HTR-8/SVneo (cell line): ENCODE data around the gene EMC9.
A peak's percentile ranks its signal among the peaks of the same experiment; 100 is the strongest.

Experiments
- DNase-seq: peaks from one replicate; pipeline ENCODE4 v3.0.0; 2011; ENCODE audit warnings: low spot score, mixed read lengths; ENCODE audit not compliant: insufficient read length
- FAIRE-seq: peaks from 2 replicates; lab custom pipeline; 2011; peaks lifted over from hg19 to GRCh38; lab: Jason Lieb, UNC

EMC9 gene

DNA sequence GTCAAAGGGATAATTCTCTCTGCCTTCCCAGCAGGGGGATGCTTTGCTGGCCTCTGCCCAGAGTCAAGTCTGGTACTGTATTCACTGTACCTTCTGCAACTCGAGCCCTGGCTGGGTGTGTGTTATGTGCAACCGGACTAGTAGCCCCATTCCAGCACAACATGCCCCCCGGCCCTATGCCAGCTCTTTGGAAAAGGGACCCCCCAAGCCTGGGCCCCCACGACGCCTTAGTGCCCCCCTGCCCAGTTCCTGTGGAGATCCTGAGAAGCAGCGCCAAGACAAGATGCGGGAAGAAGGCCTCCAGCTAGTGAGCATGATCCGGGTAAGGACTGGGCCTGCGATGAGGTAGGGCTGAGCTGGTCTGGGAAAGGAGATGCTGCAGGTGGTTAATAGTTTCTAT is 9.2 kb upstream of the EMC9 start:
- FAIRE-seq = no peak

DNA sequence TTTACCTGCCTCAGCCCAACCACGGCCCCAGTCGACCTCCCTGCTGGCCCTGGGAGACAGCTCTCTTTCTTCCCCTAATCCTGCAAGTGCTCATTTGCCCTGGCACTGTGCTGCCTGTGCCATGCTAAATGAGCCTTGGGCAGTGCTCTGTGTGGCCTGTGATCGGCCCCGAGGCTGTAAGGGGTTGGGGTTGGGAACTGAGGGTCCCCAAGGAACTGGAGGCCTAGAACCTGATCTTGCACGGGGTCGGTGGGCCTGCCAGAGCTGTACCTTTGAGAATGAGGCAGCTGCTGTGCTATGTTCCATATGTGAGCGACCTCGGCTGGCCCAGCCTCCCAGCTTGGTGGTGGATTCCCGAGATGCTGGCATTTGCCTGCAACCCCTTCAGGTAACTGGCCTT is 8.7 kb upstream of the EMC9 start:
- FAIRE-seq (no peak), DNase-seq (no peak)

More for the DNA sequence above, 9.2 kb upstream of the EMC9 start:
- no peak for DNase-seq

DNA sequence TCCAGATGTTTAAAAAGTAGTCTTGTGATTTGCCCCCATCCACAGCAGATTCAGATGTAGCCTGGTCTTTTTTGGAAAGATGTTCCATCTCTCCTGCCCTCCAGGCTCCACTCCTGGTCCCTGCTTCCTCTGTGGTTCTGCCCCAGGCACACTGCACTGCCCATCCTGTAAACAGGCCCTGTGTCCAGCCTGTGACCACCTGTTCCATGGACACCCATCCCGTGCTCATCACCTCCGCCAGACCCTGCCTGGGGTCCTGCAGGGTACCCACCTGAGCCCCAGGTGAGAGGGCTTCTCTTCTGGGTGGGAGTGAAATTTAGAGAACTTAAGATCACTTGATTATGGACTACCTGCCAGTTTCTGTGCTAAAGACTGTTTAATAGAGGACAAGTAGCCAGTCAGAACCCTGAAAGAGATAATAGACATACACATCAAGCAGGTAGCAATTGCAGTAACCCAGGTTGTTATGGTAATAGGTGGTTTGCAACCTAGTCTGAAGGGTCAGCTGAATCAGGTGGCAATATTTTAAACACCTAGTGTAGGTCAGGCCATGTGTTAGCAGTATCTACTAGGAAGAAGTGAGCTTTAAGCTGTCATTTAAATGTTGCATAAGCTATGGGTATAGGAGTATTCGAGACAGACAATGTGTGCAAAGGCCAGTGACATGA is 8.0 kb upstream of the EMC9 start:
- no peak for FAIRE-seq
- no peak for DNase-seq

DNA sequence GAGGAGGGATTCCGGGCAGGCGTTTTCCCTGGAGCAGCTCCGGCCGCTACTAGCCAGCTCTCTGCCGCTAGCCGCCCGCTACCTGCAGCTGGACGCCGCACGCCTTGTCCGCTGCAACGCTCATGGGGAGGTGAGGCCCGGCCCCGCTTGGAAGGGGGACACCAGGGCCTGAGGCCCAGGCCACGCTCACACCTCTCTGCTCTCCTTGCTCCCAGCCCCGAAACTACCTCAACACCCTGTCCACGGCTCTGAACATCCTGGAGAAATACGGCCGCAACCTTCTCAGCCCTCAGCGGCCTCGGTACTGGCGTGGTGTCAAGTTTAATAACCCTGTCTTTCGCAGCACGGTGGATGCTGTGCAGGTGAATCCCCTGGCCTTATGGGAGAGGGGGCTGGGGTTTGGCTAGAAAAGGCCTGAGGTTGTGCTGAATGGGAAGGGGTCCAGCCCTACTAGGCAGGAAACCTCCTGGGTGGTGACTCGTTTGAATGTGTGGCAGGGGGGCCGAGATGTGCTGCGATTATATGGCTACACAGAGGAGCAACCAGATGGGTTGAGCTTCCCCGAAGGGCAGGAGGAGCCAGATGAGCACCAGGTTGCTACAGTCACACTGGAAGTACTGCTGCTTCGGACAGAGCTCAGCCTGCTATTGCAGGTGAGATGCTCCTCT is 6.5 kb upstream of the EMC9 start:
- FAIRE-seq (no peak), DNase-seq (no peak)

DNA sequence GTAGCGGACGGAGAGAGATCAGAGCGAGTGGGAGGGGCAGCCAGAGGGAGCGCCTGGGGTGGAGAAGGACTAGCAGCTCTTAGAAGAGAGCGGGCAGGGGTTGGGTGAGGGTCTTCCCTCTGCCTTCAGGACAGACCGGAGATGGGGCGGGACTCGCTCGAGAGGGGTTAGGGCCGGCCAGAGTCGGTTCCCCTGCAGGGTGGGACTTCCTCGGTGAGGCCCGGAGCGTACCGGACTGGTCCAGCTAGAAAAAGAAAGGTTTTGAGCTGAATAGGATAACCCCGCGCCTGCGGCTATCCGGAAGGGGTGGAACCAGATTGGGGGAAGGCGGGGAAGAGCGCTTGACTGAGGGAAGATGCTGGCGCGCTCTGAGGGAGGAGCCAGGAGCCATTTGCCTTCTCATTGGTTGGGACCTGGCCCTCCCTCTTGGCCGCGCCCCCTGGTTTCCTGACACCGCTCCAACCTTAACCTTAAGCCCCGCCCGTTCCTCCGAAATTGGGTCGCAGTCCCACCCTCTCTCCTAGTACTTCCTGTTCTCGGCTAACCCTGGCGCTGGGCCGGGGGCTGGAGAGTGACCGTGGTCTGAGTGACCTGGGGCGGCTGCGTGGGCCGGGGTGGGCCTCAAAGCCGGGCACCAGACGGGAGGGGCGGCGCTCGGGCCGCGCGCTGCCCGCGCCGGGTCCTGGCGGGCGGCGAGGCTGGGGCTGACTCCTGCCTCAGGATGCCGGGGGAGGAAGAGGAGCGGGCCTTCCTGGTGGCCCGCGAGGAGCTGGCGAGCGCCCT is 5.8 kb upstream of the EMC9 start, which contains the start of gene RNF31:
Gene RNF31, plus strand, starts transcription at position 521 of the 783 bp plus-strand sequence. Its CDS starts 201 bp downstream, at position 722.
- peak; percentile 26 for FAIRE-seq

DNA sequence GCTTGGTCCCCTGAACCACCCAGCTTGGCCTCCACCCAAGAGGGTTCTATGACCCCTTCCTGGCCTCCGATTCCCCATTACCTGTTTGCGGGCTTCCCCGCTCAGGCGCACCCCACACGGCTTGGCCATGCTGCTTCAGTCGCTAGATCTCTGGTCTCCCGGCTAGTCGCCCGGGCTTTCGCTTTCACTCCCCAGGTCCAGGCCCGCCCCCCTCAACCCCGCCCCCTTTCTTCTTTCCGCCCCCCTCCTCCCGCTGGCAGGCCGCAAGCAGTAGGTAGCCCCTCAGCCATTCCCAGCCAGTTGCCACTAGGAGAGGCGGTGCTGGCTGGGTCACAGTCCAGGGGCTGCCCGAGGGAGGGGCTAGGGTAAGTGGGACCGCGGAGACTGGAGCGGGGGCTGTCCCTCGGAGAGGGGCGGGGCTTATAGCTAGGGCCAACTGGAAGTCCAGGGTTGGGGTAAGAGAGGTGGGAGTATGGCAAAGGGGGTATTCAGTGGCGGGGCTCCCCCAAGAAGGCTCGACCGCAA is 5.1 kb upstream of the EMC9 start, which contains the start of gene PSME2:
Gene PSME2, minus strand, starts transcription at position 158 of the 525 bp plus-strand sequence. Its CDS starts 29 bp downstream, at position 129.
- FAIRE-seq (no peak), DNase-seq (peak; percentile 93)

More for the DNA sequence above, 5.8 kb upstream of the EMC9 start, which contains the start of gene RNF31:
- DNase-seq = peak; percentile 82

DNA sequence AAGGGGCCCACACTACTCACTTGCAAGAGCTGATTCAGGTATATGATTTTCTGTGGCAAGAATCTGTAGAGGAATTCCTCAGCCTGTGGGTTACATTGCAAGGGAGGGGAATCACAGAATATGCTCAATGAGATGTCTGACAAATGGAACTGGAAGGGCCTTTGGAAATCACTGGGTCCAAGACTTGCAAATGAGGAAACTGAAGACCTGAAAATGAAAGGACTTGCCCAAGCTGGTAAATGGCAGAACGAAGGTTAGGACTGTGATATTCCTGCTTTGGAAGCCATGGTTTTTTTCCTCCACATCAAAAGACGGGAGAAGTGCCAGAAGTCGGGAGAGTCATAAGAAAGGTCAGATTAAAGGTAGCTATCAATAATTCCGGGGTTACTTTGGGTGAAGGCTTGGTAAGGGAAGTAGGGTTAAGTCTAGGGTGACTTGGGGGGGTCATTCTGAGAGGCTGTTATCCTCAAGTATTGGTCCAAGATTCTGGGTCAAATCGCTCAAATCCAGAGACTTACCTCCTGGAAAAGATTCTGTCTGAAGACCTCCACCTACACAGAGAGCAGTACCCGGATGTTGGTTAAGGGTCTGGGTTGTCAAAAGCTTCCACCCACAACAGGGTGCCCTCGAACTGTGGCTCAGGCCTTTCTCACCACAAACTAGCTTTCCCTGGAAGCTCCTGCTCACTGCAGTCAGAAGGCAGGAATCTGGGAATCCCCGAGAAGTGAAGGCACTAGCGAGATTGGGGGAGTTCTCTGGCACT is 4.5 kb upstream of the EMC9 start:
- DNase-seq (no peak), FAIRE-seq (no peak)

DNA sequence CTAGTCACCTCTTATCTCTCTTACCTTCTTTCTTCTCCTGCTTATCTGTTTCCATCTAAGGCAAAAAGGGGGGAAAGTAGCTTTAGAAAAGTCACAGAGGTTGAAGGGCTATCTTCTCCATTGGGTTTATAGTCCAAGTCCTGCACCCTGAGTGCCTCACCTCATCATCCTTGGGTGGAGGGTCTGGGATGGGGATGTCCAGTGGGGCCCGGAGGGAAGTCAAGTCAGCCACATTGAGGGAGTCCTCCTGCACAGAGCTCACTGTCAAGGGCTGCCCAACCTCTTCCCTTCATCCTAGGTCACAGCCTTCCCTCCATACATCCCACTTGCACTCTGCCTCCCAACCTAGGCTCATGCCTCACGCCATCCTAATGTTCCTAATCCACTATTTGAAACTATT is 3.8 kb upstream of the EMC9 start:
- no peak for FAIRE-seq
- DNase-seq = no peak

DNA sequence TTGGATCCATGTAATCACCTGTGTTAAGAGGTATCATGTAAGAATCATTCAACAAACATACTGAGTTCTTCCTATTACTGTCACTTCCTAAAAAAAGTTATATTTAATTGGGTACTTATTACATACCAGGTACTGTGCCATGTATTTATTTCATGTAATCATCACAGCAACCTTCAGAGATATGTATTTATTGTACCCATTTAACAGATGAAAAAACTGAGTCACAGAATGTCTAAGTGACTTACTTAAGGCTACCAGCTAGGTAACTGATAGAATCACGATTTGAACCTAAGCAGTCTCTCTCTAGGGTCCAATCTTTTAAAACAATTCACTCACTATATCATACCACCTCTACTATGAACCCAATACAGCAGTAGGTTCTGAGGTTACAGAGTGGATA is 3.1 kb upstream of the EMC9 start:
- DNase-seq = no peak

DNA sequence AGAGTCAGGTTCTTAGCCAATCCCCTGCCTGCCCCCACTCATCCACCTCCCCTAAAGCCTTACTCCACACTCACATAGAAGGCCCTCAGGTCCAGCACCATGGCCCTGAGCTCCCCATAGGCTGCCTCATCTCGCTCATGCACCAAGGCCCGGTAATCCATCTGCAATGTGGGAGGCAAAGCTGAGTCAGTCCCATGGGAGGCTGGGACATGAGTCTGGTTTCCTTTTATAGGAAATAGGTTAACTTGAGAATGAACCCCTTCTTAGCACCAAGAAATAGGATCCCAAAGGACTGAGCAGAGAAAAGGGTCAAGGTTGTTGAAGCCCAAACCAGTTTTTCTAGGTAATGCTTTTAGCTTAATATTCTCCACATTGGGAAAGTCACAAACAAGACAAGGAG is 2.1 kb upstream of the EMC9 start:
- DNase-seq = no peak
- FAIRE-seq = no peak

More for the DNA sequence above, 3.1 kb upstream of the EMC9 start:
- no peak for FAIRE-seq

DNA sequence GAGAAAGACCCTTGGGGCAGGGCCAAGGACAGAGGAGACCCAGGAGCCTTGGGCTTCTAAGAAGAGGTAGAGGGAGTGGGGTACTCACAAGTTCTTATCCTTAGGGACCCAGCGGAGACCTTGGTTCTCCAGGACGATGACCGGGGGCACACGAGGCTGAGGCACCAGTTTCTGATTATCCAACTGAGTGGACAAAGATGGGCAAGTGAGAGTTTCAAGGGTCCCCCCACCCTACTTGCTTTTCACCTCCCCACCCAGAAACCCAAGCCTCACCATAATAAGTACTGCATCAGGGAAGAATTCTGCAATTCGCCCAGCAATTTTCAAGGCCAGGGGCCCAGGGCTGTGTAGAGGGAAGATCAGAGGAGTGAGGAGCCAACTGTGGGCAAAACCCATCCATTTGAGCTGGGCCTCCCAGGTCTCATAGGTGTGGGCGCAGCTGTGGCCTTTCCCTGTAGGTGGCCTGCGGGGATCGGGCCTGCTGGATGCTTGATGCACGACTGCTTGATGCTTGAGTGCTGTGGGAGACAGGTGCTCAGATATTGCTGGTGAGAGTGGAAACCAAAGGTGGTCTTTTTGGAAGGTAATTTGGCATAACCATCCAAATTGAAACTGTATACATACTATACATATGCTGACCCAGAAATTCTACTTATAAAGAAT is 2.0 kb downstream of the EMC9 start:
- DNase-seq = no peak
- FAIRE-seq = no peak

DNA sequence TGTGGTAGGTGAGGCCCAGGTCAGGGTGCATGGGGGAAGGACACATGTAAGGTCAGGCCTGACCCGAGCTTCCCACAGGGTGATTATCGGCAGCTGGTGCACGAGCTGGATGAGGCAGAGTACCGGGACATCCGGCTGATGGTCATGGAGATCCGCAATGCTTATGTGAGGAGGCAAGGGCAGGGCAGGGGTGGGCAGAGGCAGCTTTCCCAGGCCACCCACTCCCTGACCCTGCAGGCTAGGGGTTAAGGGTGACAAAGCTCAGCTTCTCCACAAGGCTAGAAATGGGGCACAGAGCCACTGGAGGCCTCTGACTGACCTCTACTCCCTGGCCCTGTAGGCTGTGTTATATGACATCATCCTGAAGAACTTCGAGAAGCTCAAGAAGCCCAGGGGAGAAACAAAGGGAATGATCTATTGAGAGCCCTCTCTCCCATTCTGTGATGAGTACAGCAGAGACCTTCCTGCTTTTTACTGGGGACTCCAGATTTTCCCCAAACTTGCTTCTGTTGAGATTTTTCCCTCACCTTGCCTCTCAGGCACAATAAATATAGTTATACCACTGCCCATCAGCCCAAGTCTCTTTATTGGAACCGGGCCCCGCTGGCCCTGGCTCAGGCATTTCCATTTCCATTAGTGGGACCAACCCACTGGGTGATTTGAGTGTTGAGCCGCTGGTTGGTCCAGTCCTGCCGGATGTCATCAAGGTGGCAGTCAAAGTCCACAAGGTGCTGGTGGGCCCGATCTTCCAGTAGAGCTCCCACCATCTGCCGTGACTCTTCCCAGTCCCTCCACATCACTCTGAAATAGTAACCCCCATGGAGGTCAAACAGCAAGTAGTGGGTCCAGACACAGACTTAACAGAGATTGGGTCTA is 2.8 kb downstream of the EMC9 start:
- DNase-seq (no peak), FAIRE-seq (no peak)

DNA sequence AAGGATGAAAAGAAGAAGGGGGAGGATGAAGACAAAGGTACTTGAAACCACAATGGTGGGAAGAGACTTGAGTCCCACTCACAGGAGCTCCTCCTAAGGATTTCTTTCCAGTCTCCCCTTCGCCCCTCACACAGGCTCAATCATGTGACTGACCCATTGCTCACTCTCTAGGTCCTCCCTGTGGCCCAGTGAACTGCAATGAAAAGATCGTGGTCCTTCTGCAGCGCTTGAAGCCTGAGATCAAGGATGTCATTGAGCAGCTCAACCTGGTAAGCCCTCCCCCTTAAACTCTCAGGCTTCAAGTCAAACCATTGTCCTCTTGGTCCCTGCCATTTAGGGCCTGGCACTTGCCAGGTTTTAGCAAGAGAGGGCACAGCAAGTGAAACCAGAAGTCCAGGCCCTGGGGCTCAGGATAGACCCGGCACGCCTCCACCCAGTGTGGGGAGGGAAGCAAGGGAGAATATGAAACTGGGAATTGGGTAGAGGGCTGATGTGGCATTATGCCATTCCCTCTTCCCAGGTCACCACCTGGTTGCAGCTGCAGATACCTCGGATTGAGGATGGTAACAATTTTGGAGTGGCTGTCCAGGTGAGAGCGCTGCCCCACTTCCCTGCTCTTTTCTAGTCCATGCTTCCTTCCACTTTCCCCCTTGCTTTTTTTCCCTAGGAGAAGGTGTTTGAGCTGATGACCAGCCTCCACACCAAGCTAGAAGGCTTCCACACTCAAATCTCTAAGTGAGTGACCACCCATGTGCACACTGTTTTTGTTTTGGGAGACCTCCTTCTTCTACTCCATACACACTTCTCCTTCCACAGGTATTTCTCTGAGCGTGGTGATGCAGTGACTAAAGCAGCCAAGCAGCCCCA is 3.6 kb downstream of the EMC9 start:
- no peak for DNase-seq
- no peak for FAIRE-seq

DNA sequence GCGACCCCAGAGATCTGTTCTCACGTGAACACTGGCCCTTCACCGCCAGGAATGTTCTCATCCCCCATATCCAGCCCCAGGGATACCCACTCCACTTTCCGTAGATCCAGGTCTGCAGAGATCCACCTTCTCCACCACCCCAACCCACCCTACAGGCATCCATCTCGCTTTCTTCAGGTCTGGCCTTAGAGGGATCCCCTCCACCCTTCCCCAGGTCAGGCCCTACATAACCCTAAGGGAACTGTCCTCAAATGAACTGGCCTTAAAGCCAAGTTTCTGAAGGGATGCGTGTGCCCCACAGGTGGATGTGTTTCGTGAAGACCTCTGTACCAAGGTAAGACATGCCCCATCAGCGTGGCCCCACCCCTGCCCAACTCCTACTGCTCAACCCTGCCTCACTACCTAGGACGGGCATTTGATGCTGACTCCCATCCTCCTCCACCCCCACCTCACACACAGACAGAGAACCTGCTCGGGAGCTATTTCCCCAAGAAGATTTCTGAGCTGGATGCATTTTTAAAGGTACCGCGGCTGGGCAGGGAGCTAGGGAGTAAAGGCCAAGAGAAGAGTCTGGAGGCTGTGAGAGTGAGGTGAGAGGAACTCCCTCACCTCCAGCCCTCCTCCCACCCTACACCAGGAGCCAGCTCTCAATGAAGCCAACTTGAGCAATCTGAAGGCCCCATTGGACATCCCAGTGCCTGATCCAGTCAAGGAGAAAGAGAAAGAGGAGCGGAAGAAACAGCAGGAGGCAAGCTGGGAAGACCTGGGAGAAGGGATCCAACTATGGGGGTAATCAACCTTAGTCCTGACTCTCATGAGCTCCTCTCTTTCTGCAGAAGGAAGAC is 4.5 kb downstream of the EMC9 start:
- DNase-seq = no peak
- FAIRE-seq = no peak

DNA sequence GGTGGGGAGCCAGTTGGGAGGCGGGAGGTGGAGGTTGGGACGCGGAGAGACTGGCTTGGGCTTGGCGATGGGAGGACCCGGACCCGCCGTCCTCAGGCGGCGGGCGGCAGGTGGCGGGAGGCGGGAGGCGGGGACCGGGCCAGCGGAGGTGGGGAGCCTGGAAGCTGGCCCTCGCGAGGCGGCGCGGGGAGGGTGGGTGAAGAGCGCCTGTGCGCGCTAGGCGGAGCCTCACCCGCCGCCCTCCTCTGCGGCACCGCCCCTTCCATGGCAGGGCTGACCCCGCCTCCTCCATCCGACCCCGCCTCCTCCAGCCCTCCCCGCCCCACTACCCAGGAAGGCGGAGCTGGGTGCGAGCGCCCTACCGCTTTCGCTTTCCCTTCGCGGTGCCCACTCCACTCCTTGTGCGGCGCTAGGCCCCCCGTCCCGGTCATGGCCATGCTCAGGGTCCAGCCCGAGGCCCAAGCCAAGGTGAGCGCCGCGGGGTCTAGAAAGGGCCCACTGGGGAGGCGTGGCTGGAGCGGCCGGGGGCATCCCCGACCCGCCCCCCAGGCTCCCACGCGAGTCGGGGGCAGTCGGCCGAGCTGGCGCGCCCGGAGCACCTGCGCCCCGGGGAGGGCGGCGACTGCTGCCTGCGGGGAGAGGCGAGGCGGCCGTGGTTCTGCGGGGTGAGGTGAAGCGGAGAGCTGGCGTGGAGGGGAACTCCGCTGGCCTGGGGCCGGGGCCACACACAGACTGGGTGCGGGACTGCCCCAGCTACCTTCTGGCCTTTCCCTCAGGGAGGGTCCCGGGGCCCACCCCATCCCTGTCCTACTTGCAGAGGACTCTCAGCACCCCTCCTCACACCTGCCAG is 5.3 kb downstream of the EMC9 start, which contains the start of gene PSME1:
Gene PSME1, plus strand, starts transcription at position 361 of the 850 bp plus-strand sequence. Its CDS starts 69 bp downstream, at position 430.
- DNase-seq (peak; percentile 65), FAIRE-seq (no peak)

DNA sequence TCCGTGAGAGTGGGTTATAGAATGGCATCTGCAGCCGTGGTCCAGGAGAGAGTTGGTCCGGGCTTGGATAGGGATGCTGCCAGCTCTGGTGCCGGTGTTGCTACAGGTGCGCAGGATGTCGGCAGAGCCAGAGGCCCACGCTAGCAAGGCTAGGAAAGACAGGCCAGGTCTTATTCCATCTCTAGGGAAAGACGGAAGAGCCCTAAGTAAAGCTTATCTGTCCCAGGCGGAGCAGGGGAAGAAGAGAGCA is 5.9 kb downstream of the EMC9 start:
- FAIRE-seq = no peak
- DNase-seq = no peak
